Esophagus squamous epithelium (tissue), 5 donors: ENCODE results near the gene TMEM150C. TPM values are rescaled to one million over a fixed set of nuclear protein-coding genes. Genes with fewer than 3 reads are reported as not detected.

Experiments
- DNase-seq: peaks from one replicate; lab custom pipeline; 2025; lab: John Stamatoyannopoulos, UW
- H3K27ac ChIP-seq, 4 donors: fragments of 200-600 bp; sonication (generic); one replicate each; pipeline ENCODE4 v1.5.1; 2016 to 2019; ENCODE audit warnings: mild to moderate bottlenecking in 1 of 4
- H3K27me3 ChIP-seq, 4 donors: fragments of 200-600 bp; sonication (generic); 1 replicate in 3 of 4; 2 replicates in 1 of 4; pipeline versions ENCODE4 v1.5.1 to v1.6.0; 2017 to 2021; ENCODE audit warnings: antibody characterized with exemption in 1 of 4
- H3K36me3 ChIP-seq, 3 donors: fragments of 200-600 bp; sonication (generic); one replicate each; pipeline ENCODE4 v1.5.1; 2016 to 2019
- H3K4me1 ChIP-seq, 3 donors: fragments of 200-600 bp; sonication (generic); one replicate each; pipeline ENCODE4 v1.5.1; 2017 to 2019
- H3K4me3 ChIP-seq, 4 donors: fragments of 200-600 bp; sonication (generic); 1 replicate in 3 of 4; 2 replicates in 1 of 4; pipeline ENCODE4 v1.5.1; 2016 to 2019; ENCODE audit warnings: mild to moderate bottlenecking in 2 of 4, moderate library complexity in 1 of 4
- H3K9me3 ChIP-seq, 3 donors: fragments of 200-600 bp; sonication (generic); one replicate each; pipeline ENCODE4 v1.5.1; 2016 to 2019
- CTCF ChIP-seq, 6 experiments: fragments of 450-650 bp in 4 of 6; fragments of 200-600 bp in 2 of 6; sonication (generic) in 2 of 6; IDR thresholded peaks; one replicate each; pipeline ENCODE4 v1.5.1; 2016 to 2019; ENCODE audit warnings: antibody characterized with exemption in 6 of 6, mild to moderate bottlenecking in 4 of 6, moderate library complexity in 4 of 6
- POLR2A ChIP-seq, 4 donors: fragments of 450-650 bp; IDR thresholded peaks; one replicate each; pipeline ENCODE4 v1.6.1; 2017; ENCODE audit warnings: antibody characterized with exemption in 4 of 4, mild to moderate bottlenecking in 4 of 4, moderate library complexity in 3 of 4
- WGBS, 2 donors: methylation state at CpG; one replicate each; pipeline ENCODE4 v1.1.5; 2018; 5-methylcytosine and 5-hydroxymethylcytosine counted together
- intact Hi-C: fragments of 100-400 bp; cut with DNase I; formaldehyde crosslinking; loops from one replicate; pipeline ENCODE4 v1.15.0; 2022
- total RNA-seq, 4 donors: library from RNA; depleted of rRNA; stranded (reverse); fragments of >200 nt; gene quantifications; one replicate each; pipeline ENCODE4 v1.1.0, GENCODE V29; 2016
- donor health status: DM: yes; HTN: yes; CAD: no.

Gene TMEM150C
- total RNA-seq, 4 donors from 2014 or later, result 1.1 to 3.8 (median 2.8) TPM

- WGBS, 2 donors, result 67 to 76% methylated on average over 5 of the region's 5 CpGs
- no peak for TF ChIP-seq POLR2A (IDR thresholded peaks at IDR 0.05)
- TF ChIP-seq CTCF (IDR thresholded peaks at IDR 0.05), result no peak
Observed at GRCh38 chr4:82508806-82509428, 52.9 kb downstream of the TMEM150C start.

GRCh38 chr4:82508011-82508410 lies 53.8 kb downstream of the TMEM150C start:
- TF ChIP-seq CTCF (IDR thresholded peaks at IDR 0.05) (no peak), POLR2A (IDR thresholded peaks at IDR 0.05) (no peak)
- Histone ChIP-seq H3K4me1 (no peaks in the 10 kb centered on the region), H3K4me3 (no peak overlapping the region), H3K27me3 (no peaks in the 10 kb centered on the region), H3K9me3 (no peaks in the 10 kb centered on the region), H3K36me3 (no peaks in the 10 kb centered on the region), H3K27ac (no peak overlapping the region)
- DNase-seq, result no peak
- intact Hi-C loops, result no loop called here

More at GRCh38 chr4:82508806-82509428, 52.9 kb downstream of the TMEM150C start:
- intact Hi-C loops, result no loop called here
- Histone ChIP-seq H3K4me3 (no peak overlapping the region), H3K9me3 (no peaks in the 10 kb centered on the region), H3K36me3 (no peaks in the 10 kb centered on the region), H3K4me1 (no peaks in the 10 kb centered on the region), H3K27ac (no peak overlapping the region), H3K27me3 (no peaks in the 10 kb centered on the region)
- DNase-seq, result no peak

GRCh38 chr4:82501154-82501442 lies 60.7 kb downstream of the TMEM150C start:
- no peak for DNase-seq
- 91 to 96% methylated on average over 2 of the region's 2 CpGs for WGBS, 2 donors

GRCh38 chr4:82500435-82501153 lies 61.2 kb downstream of the TMEM150C start:
- no peak overlapping the region for H3K27ac ChIP-seq
- WGBS, 2 donors, result 63 to 64% methylated on average over 5 of the region's 5 CpGs
- intact Hi-C loops, result no loop called here
- TF ChIP-seq POLR2A (IDR thresholded peaks at IDR 0.05), result no peak
- no peak for TF ChIP-seq CTCF (IDR thresholded peaks at IDR 0.05)
- no peak for DNase-seq
- H3K36me3 ChIP-seq, result peaks cover 0 to 3% (median 0%) of the 10 kb centered on the region in 3 donors
- H3K4me3 ChIP-seq, result no peak overlapping the region
- H3K27me3 ChIP-seq, result no peaks in the 10 kb centered on the region
- peaks cover 0 to 10% (median 0%) of the 10 kb centered on the region in 3 donors for H3K4me1 ChIP-seq
- no peaks in the 10 kb centered on the region for H3K9me3 ChIP-seq

More at GRCh38 chr4:82501154-82501442, 60.7 kb downstream of the TMEM150C start:
- Histone ChIP-seq H3K36me3 (no peaks in the 10 kb centered on the region), H3K4me3 (no peak overlapping the region), H3K27ac (no peak overlapping the region), H3K4me1 (peaks cover 0 to 10% (median 0%) of the 10 kb centered on the region in 3 donors), H3K9me3 (no peaks in the 10 kb centered on the region), H3K27me3 (no peaks in the 10 kb centered on the region)
- intact Hi-C loops, result no loop called here
- TF ChIP-seq POLR2A (IDR thresholded peaks at IDR 0.05) (no peak), CTCF (IDR thresholded peaks at IDR 0.05) (no peak)

- WGBS, 2 donors, result 49 to 63% methylated on average over 6 of the region's 6 CpGs
- DNase-seq, result no peak
Observed at GRCh38 chr4:82499738-82500434, 61.9 kb downstream of the TMEM150C start.

More at GRCh38 chr4:82499738-82500434, 61.9 kb downstream of the TMEM150C start:
- Histone ChIP-seq H3K4me3 (no peak overlapping the region), H3K27ac (no peak overlapping the region), H3K9me3 (no peaks in the 10 kb centered on the region), H3K27me3 (no peaks in the 10 kb centered on the region), H3K4me1 (peaks cover 0 to 10% (median 0%) of the 10 kb centered on the region in 3 donors), H3K36me3 (peaks cover 0 to 7% (median 0%) of the 10 kb centered on the region in 3 donors)
- intact Hi-C loops, result no loop called here
- no peak for TF ChIP-seq CTCF (IDR thresholded peaks at IDR 0.05)
- no peak for TF ChIP-seq POLR2A (IDR thresholded peaks at IDR 0.05)
